Measurements from ENCODE around the gene GYS2.

The GYS2 gene

DNA sequence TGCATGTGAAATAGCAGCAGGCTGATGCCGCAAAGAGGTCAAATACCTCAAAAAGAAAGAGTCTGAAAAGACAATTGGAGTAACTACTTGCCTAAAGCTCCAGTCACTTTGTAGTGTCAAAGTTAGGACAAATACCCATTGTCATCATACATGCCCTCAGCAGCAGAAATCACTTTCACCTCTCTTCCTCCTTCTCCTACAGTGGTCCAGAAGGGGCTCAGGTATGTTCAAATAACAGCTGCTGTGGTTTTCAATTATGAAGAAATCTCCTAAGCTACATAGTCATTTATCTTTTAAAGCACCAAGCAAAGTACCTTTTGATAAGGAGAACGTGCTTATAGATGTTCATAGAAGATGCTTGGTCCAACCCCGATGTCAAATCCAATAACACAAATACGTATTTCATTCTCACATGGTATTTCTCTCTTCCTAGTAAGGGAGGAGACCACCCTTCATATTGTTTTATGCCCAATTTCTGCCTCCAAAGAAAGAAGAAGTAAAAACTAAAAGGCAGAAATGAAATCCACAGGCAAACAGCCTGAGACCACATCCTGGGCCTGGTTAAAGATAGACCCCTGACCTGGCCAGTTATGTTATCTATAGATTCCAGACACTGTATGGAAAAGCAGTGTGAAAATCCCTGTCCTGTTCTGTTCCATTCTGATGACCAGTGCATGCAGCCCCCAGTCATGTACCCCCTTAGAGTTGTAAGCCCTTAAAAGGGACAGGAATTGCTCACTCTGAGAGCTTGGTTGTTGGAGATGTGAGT lies 23.7 kb downstream of the GYS2 start:
- no peak overlapping the region for H3K4me3 Mint-ChIP-seq
- peaks cover 4% of the 10 kb centered on the region for H3K9me3 Mint-ChIP-seq
- H3K4me1 Mint-ChIP-seq (ENCODE audit: low read depth), result no peaks in the 10 kb centered on the region
- peaks cover 22% of the 10 kb centered on the region for H3K27me3 Mint-ChIP-seq
- H3K36me3 Mint-ChIP-seq (ENCODE audit: low read depth), result no peaks in the 10 kb centered on the region
- no peak overlapping the region for H3K27ac Mint-ChIP-seq

- Mint-ChIP-seq H3K4me1 (ENCODE audit: low read depth) (no peaks in the 10 kb centered on the region), H3K27me3 (peaks cover 17% of the 10 kb centered on the region), H3K27ac (no peak overlapping the region), H3K36me3 (ENCODE audit: low read depth) (no peaks in the 10 kb centered on the region), H3K9me3 (no peaks in the 10 kb centered on the region), H3K4me3 (no peak overlapping the region)
Observed at GRCh38 chr12:21577516-21577915, 27.1 kb downstream of the GYS2 start.

DNA sequence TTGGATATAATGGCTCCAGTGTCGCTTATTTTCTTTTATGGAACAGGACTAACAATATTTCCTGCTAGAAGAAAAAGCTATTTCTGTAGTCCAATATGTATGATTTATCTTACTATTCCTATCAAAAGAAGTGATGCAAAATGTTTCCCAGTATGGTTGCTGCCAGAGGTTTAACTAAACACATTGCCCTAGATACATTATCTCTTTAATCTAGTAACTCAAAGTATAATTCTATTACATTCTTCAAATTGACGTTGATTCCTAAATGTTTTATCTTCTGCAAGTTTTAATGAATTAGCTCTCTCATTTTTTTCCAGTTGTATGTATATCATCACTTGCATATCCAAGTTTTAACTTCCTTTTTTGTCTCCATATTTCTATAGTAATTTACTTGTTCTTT lies 28.2 kb downstream of the GYS2 start:
- no peak overlapping the region for H3K27ac Mint-ChIP-seq
- no peaks in the 10 kb centered on the region for H3K36me3 Mint-ChIP-seq (ENCODE audit: low read depth)
- H3K9me3 Mint-ChIP-seq, result no peaks in the 10 kb centered on the region
- H3K27me3 Mint-ChIP-seq, result peaks cover 9% of the 10 kb centered on the region
- no peak overlapping the region for H3K4me3 Mint-ChIP-seq
- H3K4me1 Mint-ChIP-seq (ENCODE audit: low read depth), result no peaks in the 10 kb centered on the region

GRCh38 chr12:21573733-21574358 lies 30.8 kb downstream of the GYS2 start:
- H3K4me1 Mint-ChIP-seq (ENCODE audit: low read depth), result no peaks in the 10 kb centered on the region
- H3K27ac Mint-ChIP-seq, result no peak overlapping the region
- peaks cover under 1% of the 10 kb centered on the region for H3K27me3 Mint-ChIP-seq
- no peak overlapping the region for H3K4me3 Mint-ChIP-seq
- H3K36me3 Mint-ChIP-seq (ENCODE audit: low read depth), result no peaks in the 10 kb centered on the region
- no peaks in the 10 kb centered on the region for H3K9me3 Mint-ChIP-seq

GRCh38 chr12:21571046-21571445 lies 33.6 kb downstream of the GYS2 start:
- Mint-ChIP-seq H3K4me3 (no peak overlapping the region), H3K9me3 (no peaks in the 10 kb centered on the region), H3K4me1 (ENCODE audit: low read depth) (no peaks in the 10 kb centered on the region), H3K27ac (no peak overlapping the region), H3K36me3 (ENCODE audit: low read depth) (no peaks in the 10 kb centered on the region), H3K27me3 (no peaks in the 10 kb centered on the region)

DNA sequence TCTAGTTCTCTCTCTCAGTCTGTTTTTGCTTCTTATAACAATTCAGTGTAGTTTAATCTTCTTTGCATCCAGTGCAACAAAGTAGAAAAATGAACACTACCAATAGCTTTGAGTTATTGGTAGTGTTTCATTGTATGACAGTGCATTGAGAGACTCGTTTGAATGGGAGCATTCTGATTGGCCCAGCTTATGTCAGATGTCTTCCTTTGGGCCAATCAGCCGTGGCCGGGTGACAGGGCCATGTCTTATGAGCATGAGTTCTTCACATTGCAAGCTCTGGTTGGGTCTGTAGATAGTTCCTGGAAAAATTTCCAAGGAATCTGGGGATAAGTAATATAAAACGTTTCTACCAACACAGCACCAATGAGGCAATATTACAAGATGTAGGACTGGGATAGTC lies 36.5 kb downstream of the GYS2 start:
- Mint-ChIP-seq H3K27ac (no peak overlapping the region), H3K4me3 (no peak overlapping the region), H3K4me1 (ENCODE audit: low read depth) (no peaks in the 10 kb centered on the region), H3K27me3 (no peaks in the 10 kb centered on the region), H3K36me3 (ENCODE audit: low read depth) (no peaks in the 10 kb centered on the region), H3K9me3 (no peaks in the 10 kb centered on the region)

DNA sequence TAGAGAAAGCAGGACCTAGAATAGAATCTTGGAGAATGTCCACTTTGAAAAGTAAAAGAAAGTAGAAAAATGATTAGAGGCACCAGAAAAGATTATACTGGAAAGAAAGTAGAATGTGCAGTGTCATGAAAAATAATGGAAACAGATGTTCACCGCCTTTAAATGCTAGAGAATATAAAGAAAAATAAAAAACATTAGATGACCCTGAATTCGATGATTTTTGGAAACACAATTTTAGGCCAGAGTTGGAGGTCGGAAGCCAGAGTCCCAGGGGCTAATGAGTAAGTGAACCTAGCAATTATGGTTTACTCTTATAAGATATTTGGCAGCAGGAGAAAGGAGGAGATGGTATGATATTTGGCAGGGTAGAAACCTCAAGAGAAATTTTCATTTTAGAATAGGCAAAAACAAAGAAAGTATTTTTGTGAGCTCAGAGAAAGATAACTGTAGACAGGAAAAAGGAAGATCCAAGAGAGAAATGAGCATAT lies 37.7 kb downstream of the GYS2 start:
- no peaks in the 10 kb centered on the region for H3K27me3 Mint-ChIP-seq
- H3K4me1 Mint-ChIP-seq (ENCODE audit: low read depth), result no peaks in the 10 kb centered on the region
- no peak overlapping the region for H3K27ac Mint-ChIP-seq
- H3K4me3 Mint-ChIP-seq, result no peak overlapping the region
- no peaks in the 10 kb centered on the region for H3K36me3 Mint-ChIP-seq (ENCODE audit: low read depth)
- no peaks in the 10 kb centered on the region for H3K9me3 Mint-ChIP-seq

DNA sequence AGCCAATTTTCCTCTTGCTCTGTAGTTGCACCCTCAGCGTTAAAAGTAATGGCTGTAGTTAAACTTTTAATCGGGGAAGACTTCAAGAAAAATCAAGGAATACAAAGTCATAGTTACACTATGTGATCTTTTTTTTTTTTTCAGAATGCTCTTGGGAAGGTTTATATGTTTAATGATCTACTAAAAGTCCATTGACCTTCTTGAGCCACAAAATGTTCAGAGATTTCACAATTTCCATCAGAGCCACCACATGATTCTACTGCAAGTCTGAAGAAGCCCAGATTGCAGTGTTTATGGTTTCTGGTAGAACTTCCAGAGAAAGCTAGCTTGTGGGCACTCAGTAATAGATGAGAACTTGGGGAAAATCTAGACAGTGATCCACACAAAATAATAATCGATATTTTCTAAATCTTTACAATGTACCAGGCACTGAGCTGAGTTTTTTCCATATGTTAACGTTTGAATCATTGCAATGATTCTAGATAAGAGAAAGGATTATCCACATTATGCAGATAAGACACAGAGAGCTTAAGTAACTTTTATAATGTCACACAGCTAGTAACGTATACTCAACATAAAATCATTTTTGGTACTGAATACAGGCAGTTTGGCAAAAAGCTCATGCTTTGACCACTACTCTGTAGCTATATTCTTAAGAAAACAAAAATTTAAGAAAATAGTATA lies 38.3 kb downstream of the GYS2 start:
- no peaks in the 10 kb centered on the region for H3K9me3 Mint-ChIP-seq
- no peak overlapping the region for H3K4me3 Mint-ChIP-seq
- H3K36me3 Mint-ChIP-seq (ENCODE audit: low read depth), result no peaks in the 10 kb centered on the region
- H3K27me3 Mint-ChIP-seq, result no peaks in the 10 kb centered on the region
- H3K27ac Mint-ChIP-seq, result no peak overlapping the region
- H3K4me1 Mint-ChIP-seq (ENCODE audit: low read depth), result no peaks in the 10 kb centered on the region

DNA sequence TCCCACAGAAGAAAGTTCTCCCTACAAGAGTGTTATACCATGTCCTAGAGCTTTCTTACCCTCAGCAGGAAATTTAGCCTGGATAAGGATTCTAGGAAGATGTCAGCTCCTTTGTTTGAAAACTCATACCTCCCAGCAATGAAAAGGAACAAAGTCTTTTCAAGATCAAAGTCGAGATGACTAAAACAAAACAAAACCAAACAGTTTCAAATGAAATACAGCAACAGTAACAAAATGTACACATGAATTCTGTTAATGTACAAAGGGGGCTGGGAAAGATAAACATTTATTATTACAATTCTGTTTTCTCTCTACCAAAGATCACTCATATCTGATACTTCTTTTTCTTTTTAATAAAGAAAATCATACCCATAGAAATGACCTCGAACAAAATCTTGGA lies 41.8 kb downstream of the GYS2 start:
- Mint-ChIP-seq H3K27ac (no peak overlapping the region), H3K27me3 (no peaks in the 10 kb centered on the region), H3K4me1 (ENCODE audit: low read depth) (peaks cover 20% of the 10 kb centered on the region), H3K4me3 (no peak overlapping the region), H3K36me3 (ENCODE audit: low read depth) (no peaks in the 10 kb centered on the region), H3K9me3 (no peaks in the 10 kb centered on the region)

- H3K27me3 Mint-ChIP-seq, result no peaks in the 10 kb centered on the region
- no peak overlapping the region for H3K27ac Mint-ChIP-seq
- no peaks in the 10 kb centered on the region for H3K36me3 Mint-ChIP-seq (ENCODE audit: low read depth)
- H3K9me3 Mint-ChIP-seq, result no peaks in the 10 kb centered on the region
- no peak overlapping the region for H3K4me3 Mint-ChIP-seq
- H3K4me1 Mint-ChIP-seq (ENCODE audit: low read depth), result peaks cover 20% of the 10 kb centered on the region
Observed at GRCh38 chr12:21561158-21561557, 43.5 kb downstream of the GYS2 start.

DNA sequence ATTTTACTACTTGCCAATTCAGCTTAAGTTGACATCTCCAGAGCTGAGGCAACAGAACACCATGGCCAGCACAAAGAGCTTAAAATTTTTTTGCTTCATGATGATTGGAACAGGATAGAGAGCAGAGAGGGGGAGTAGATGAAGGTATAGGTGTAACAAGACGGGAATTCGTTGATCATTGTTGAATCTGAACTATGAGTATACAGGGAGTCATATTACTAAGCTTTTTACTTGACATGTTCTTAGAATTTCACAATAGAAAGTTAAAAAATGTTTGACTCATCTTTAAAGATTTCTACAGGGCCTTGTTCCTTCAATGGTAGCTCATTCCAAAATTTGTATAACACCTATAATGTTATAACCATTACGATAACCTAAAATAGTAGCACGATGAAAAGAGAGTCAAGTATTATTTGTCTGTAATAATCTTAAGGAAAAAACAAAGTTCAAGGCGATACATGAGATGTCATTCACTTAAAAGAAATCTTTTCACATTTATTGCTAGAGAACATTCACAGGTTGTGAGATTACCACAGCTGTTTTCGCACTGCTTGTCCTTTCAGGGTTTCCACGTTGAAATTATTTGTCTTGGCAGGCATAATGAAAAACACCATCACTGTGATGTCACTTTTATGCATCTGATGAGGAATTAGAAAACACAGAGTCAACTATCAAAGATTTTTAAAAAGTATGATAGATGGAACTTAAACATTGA lies 44.6 kb downstream of the GYS2 start:
- Mint-ChIP-seq H3K36me3 (ENCODE audit: low read depth) (no peaks in the 10 kb centered on the region), H3K4me3 (no peak overlapping the region), H3K27ac (peak overlapping the region; percentile 33), H3K4me1 (ENCODE audit: low read depth) (peaks cover 20% of the 10 kb centered on the region), H3K27me3 (no peaks in the 10 kb centered on the region), H3K9me3 (no peaks in the 10 kb centered on the region)

DNA sequence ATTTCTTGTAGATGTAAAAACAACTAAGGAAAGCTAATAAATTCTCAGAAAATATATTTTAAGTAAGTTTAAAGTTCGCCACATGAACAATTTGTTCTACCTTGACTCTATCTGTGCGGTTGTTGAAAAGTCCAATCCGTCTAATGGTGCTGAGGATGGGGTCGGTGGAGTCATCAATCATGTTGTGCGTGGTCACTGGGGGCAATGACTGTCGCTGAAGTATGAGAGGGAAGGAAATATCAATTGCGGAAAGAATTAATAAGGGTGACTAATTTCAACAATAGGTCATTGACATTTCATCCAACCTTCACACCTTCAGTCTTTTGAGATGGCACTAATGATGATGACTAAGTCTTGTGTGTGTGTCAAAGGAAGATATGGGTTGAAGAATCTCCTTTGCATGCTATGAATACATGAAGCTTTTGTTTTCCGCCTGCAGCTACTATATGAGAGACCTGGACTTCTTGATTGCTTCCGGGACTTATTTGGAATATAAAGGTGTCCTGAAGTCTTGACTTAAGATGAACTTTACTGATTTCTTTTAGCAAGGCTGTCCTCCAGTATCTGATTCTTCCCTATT lies 46.5 kb downstream of the GYS2 start:
- Mint-ChIP-seq H3K36me3 (ENCODE audit: low read depth) (no peaks in the 10 kb centered on the region), H3K27me3 (no peaks in the 10 kb centered on the region)

GRCh38 chr12:21553329-21553675 lies 51.3 kb downstream of the GYS2 start:
- Mint-ChIP-seq H3K4me1 (ENCODE audit: low read depth) (peaks cover 4% of the 10 kb centered on the region), H3K4me3 (no peak overlapping the region), H3K27ac (no peak overlapping the region), H3K9me3 (no peaks in the 10 kb centered on the region), H3K36me3 (ENCODE audit: low read depth) (no peaks in the 10 kb centered on the region), H3K27me3 (no peaks in the 10 kb centered on the region)

More for the DNA sequence above, 46.5 kb downstream of the GYS2 start:
- peaks cover 20% of the 10 kb centered on the region for H3K4me1 Mint-ChIP-seq (ENCODE audit: low read depth)
- H3K4me3 Mint-ChIP-seq, result no peak overlapping the region
- no peak overlapping the region for H3K27ac Mint-ChIP-seq
- H3K9me3 Mint-ChIP-seq, result no peaks in the 10 kb centered on the region

GRCh38 chr12:21552635-21553328 lies 51.9 kb downstream of the GYS2 start:
- no peaks in the 10 kb centered on the region for H3K36me3 Mint-ChIP-seq (ENCODE audit: low read depth)
- H3K4me3 Mint-ChIP-seq, result no peak overlapping the region
- no peaks in the 10 kb centered on the region for H3K9me3 Mint-ChIP-seq
- no peak overlapping the region for H3K27ac Mint-ChIP-seq
- peaks cover 4% of the 10 kb centered on the region for H3K4me1 Mint-ChIP-seq (ENCODE audit: low read depth)
- no peaks in the 10 kb centered on the region for H3K27me3 Mint-ChIP-seq
